ENCODE measurements around the gene RUNX2.

The RUNX2 gene

DNA sequence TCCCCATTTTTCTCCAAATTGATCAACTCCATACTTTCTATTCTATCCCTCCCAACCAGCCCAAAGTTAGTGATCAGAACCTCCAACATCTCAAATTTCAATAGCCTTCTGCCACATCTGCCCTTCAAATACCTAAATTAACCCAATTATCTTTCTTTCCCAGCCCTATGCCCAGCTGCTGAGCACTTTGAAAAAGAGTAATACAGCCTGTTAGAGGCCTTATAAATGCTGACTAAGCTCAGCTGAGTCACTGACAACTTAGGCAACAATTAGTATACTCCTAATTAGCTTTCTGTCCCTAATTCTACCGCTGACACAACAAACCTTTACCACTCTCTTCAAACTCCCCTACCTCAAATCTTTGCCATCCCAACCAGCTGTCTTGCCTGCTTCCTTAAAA lies 23.5 kb downstream of the RUNX2 start:
- DNase-seq, result no peak

DNA sequence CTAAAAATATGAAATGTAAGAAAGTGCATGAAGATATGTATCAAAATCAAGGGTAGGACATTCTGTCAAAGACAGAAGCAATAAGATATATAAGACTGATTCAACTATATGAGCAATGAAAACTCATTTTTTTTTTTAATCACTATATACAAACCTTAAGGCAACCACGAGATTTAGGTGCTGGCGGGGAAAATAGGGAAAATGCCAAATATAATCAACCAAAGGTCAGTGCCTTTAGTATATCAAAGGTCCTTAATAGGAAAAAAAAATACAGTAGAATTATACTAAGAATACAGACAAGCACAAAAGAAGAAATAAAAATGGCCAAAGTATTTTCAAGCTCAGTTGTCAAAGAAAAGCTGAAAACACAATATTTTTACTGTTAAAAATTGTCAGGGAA lies 25.5 kb downstream of the RUNX2 start:
- DNase-seq, result no peak

DNA sequence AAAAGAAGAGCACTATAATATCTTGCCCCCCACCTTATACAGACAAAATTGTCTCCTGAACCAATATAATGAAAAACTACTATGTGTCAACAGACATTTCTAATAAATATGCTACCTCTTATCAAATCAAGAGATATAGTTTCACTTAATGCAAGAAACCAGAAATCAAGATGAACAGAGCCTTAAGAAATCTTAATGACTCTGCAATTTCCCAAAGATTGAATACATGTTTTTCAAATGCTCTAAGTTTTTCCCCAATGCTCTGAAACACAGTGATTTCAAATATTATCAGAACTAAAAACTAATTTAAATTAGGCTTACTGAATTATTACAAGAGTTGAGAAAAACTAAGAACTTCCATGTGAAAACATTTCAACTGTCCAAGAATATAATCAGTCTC lies 36.3 kb downstream of the RUNX2 start:
- no peak for DNase-seq

DNA sequence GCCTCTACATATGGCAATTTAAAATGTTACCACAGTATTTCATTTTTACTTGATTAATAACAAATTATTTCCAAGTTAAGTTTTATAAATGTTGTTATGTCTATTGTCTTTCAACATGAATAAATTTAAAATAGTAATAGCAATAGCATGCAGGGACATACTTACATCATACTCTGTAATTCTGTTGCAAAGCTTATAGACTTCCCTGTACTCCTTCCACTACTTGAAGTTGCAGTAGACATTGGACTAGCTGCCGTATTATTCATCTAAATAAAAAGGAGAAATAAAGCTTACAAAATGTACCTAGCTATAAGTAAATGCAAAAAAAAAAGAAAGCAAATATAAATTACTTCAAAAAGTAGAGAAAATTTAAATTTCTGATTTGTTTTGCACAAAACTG lies 36.9 kb downstream of the RUNX2 start:
- no peak for DNase-seq

DNA sequence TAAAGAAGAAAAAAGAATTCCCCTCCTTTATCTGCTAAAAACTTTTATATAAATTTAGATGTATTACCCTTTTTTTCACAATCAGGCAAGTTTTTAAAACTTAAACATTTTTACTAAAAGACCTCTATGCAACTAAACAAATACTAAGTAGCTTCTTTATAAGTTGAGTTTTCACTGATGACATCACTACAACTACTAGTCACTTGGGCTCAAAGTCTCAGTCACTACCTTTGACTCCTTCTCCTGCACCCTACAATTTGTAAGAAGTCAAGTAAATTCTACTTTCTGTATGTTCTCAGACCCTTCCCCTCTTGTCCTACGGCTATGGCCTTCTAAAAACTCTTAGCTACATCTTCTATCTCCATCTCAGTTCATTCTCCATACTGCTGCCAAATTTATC lies 38.4 kb downstream of the RUNX2 start:
- no peak for DNase-seq

DNA sequence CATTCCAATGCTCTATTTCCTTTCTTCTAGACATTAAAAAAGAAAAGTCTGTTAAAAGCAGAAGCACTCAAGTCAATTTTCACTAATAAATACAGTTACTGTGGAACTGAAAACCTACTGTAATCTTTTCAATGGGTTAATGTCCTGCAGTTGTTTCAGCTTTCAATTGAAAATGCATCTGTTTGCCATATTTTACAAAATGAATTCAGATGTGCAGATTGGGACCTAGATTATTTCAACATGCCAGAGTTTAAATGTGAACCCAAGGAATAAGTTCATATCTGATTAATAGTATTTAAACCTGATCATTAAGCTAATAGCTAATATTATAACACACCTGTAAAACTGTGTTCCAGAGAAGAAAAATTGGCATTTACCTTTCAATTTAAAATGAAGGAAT lies 39.9 kb downstream of the RUNX2 start:
- no peak for DNase-seq

DNA sequence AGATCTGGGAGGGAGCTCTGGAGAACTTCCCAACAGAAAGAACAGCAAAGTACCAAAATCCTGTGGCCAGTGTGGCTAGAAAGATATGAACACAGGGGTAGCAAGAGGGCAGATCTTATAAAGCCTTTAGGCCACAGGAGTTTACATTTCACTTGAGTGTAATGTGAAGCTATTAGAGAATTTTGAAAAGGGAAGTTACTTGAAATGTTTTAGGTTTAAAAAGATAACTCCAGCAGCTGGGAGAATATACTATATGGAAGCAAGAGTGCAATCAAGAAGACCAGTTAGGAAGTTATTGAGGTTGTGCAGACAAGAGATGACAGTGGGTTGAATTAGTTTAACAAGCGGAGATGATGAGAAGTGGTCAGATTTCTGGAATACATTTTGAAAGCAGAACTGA lies 41.7 kb downstream of the RUNX2 start:
- no peak for DNase-seq

DNA sequence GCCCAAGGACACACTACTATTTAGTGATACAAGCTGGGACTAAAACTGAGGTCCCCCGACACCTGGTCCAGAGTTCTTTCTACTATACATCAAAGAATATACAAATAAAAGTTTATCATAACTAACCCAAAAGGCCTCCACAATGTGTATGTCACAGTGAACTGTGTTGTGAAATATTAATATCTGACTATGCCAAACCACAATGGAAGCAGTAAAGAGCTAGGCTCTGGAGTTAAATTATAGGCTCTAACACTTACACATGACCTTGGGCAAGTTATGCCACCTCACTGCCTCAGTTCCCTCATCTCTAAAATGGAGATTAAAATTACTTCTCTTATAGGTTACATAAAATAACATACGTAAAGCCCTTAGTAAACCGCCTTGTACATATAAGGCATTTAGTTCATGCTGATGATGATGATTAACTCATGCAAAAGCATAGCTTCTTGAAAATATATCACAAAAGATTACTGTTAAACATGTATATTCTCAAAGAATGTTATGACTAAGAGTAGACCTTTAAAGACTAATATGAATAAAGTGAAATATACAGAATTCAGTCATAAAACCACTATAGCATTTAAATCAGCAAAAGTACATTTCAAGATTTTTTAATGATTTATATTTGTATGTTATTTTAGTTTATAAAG lies 43.9 kb downstream of the RUNX2 start:
- no peak for DNase-seq

DNA sequence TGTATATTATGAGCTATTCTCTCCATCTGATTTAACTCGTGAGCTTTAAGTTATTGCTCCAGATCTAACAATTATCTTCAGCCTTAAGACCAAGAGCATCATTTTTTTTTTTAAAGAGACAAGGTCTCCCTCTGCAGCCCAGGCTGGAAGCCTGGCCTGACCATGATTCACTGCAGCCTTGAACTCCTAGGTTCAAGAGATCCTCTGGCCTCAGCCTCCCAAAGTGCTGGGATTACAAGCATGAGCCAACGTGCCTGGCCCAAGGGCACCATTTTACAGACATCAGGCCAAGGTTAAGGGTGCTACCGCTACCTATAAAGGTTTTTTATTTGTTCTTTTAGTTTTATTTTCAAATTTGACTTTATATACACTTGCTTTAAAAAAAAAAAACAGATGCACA lies 47.3 kb downstream of the RUNX2 start:
- no peak for DNase-seq

DNA sequence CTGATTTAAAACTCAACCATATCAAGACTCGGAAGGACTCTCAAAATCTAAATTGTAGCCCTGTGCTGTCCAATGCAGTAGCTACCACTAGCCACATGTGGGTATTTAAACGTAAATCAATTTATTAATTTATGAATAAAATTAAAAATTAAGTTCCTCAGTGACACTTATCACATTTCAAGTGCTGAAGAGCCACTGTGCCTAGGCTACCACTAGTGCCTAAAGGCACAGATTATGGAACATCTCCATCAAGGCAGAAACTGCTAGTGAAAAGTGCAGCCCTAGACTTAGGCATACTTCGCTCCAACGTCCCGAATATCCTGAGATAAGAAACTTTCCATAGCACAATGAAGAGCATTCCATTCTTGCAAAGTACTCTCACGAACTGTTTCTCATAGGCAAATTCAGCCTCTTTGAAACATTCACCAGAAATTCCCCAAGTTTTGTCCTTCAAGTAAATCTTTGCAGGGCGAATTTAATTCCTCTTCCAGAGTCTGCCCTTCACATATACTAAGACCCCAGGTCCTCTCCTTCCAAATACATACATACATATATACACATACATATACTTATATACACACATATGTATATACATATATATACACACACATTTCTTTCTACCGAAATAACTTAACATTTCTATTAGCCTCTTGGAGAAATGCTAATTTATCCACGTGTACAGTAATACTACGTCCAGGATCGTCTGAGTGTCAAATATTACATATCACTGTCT lies 48.3 kb downstream of the RUNX2 start:
- DNase-seq, result no peak

DNA sequence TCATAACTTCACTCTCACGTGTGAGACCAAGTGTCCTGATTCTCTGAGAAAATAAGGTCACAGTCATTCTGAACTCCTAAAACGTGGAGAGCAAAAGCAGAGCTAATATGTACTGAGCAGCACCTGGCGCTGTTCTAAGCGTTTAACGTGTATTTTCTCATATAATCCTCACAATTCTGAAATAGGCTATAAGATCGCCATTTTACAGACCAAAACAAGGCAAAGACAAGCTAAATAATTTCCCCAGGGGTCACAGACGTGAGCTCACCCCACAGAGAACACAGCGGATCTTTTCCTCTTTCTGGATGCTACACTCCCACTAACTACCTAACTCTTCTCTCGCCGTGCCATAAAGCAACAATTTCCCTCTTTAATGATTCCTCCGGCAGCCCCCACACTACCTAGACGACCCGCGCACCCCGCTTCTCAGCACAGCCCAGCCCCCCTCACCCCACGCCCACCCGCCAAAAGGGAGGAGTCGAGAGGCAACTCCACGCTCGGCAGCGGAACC lies 49.0 kb downstream of the RUNX2 start:
- DNase-seq, result peak; percentile 28

DNA sequence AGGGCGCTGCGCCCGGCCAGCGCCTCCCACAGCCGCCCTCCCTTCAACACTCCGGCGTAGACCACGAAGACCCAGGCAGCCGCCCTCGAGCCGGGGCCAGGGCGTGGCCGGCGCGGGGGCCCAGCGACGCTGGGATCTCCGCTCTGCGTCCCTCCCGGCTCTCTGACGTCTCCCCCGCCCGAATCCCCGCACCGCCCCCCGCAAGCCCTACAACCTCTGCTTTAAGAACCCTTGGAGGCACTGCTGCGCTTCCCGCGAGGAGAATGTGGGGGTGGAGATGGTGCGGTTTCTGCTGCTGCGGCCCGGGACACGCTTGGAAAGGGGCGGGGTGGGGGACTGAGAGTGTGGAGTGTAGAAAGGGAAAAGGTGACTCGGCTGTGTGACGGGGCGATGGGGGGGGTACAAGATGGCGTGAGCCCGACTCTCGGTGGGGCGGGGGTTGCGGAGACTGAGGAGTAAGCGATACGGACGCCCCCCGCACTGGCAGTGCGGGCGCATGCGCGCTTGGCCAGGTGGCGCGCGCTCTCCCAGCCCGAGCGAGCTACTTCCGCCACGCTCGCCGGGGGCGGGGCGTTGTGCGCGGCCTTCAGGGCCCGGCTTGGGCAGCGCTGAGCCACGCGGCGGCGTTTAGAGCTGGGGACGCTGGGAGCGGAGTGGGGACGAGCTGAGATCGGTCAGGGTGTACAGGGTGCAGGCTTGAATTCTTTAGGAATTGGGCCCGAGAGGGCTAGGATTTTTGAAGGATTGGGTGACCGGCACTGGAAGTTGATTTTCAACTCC lies 49.6 kb downstream of the RUNX2 start, which contains the start of gene SUPT3H:
Gene SUPT3H, minus strand, starts transcription at position 381 of the 780 bp plus-strand sequence.
- DNase-seq, result peak; percentile 46

DNA sequence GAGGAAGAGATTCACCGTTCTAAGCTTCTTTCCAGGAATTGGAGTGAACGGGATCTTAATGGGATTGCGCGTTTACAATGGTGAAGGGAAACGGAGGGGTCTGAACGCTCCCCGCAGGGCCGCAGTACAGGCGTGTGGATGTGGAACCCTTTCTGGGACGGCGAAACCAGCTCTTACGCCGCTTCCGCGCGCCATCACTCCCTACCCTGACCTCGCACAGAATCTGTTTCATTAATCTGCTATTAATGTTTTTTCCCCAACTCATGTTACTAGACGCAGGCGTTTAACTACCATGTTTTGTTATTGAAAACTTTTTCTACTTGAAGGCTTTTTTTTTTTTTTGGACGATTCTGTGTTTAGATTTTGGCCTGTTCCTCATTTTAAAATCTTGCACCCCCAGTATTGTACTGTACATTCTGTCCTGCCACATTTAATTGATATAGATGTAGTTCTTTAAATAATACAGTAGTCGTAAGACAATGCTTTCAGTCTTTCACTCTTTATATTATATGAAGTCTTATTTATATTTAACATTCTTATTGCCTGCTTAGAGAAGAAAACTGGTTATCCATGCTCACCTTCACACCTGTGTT lies 50.3 kb downstream of the RUNX2 start:
- peak; percentile 46 for DNase-seq

DNA sequence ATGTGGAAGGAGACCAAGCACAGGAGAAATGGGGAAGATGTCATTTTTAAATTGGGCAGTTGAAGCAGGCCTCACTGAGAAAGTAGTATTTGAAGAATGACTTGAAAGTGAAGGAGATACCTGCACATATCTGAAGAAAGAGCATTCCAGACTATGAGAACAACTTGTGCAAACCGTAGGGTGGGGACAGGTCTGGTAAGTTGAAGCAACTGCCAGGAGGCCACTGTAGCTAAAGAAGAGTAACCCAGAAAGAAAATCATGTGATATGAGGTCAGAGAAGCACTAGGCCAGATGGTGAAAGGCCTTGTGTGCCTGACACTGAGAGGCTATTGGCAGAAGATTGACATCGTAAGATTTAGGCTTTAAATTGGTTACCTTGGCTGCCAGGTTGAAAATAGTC lies 54.3 kb downstream of the RUNX2 start:
- DNase-seq, result no peak

DNA sequence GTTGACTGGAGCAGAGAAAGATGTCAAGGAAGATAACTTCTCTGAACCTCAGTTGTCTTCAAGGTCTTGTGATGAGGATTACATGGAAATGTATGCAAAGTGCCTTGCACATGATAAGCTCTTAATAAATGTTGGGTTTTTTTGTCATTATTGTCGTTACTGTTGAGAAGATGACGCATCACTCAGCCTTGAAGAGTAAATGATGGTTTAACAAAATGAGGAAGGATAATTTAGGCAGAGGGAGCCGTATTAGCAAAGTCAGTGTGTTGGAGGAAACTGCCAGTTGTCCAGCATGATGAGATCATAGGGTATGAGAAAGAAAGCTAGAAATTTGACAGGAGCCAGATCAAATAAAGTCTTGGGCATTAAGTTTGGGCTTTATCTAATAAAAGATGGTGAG lies 58.4 kb downstream of the RUNX2 start:
- no peak for DNase-seq

DNA sequence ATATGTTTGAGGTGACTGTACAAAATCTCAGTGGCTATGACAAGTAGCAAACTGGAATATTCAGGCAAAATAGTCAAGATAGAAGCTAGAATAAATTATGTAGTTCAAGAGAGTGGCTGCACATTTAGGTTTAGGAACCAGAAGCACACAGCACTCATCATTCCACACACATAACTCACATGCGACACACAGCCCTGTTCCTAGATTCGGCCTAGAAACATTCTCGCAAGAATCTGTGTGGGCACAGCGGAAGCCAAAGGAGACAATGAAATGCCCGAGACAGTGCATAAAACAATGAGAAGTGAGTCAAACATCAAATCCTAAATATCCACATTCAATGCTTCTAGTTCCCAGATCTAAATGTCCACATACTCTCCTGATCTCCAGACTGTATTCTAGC lies 59.1 kb downstream of the RUNX2 start:
- no peak for DNase-seq

DNA sequence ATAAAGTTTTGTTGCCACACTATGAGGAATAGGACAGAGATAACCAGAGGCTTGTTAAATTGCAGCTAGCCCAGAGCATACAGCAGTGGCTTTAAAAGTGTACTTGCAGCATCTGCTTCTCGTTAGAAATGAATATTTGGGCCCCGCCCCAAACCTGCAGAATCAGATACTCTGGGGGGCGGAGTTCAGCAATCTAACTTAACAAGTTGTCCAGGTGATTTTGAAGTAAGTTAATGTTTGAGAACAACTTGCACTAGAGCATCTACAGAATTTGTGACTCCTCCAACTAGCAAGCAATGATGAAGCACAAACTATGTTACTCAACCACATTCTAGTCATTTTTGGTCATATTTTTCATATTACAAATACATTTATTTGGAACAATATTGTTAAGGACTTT lies 60.2 kb downstream of the RUNX2 start:
- DNase-seq, result no peak

DNA sequence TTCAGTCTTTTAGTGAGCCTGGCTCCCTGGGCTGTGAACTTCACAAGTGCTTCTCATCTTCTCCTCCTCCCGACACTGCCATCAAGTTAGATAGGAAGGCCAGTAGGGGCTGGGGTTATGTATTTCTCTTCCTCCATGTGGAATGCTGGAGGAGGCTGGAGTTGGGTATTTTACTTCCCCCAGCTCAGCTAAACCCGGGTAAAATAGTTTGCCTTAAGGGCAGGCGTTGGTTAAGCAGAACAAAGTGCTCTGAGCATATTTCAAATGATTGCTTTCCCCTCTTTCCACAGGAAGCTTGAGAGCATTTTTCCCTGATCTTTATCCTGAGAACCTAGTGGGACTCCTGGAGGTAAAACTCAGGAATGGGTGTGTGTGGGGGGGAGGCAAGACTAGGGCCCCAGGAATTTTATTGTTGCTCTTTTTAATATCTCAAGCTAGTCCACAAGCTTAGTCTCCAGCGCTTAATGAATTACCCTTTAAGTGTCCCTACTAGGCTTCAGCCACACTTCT lies 66.5 kb downstream of the RUNX2 start:
- no peak for DNase-seq

DNA sequence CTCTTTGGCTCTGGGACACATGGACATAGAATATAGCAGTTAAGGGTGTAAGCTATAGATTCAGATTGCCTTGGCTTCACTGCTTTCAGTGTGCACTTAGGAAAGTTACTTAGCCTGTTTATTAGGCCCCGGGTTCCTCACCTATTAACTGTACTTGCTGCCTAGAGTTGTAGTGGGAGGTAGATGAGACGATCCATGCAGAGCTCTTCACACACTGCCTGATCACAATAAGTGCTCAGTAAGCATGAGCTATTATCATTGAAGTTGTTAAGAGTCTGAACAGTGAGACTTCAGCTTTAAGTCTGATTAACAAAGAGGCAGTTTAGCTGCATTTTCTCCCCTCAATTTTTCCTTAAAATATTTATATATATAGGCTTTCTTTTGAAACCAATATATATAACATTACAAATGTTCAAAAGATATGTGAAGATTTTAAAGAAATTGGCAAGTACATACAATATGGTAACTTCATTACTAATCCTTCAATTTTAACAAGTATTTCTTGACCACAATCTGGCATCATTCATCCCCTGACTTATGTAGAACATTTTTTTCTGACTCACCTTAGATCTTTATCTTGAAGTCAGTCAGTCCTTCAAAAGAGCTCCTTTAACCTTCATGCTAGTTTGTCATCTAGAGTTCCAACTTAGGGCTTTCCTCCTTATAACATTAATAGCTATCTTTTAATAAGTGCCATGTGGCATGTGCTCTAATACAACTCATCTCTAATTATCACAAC lies 70.1 kb downstream of the RUNX2 start:
- DNase-seq, result no peak

DNA sequence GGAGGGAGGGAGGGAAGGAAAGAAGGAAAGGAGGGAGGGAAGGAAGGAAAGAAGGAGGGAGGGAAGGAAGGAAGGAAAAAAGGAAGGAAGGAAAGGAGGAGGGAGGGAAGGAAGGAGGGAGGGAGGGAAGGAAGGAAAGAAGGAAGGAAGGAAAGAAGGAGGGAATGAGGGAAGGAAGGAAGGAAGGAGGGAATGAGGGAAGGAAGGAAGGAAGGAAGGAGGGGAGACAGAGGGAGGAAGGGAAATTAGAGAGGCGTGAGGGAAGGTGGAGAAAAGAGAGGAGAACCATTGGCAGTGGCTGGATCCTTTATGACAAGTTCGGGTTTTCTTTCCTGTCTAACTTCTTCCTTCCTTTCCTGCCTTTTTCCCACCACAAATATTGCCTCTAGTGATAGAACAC lies 71.9 kb downstream of the RUNX2 start:
- no peak for DNase-seq

DNA sequence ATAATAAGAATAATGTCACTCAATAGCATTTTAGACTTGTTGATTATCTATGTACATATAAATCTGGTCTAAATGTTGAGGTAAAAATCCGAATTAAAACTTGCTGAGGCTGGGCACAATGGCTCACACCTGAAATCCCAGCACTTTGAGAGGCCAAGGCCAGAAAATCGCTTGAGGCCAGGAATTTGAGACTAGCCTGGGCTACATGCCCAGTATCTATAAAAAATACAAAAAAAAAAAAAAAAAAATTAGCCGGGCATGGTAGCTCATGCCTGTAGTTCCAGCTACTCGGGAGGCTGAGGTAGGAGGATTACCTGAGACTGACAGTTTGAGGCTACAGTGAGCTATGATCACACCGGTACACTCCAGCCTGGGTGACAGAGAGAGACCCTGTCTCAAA lies 83.8 kb downstream of the RUNX2 start:
- DNase-seq, result no peak

DNA sequence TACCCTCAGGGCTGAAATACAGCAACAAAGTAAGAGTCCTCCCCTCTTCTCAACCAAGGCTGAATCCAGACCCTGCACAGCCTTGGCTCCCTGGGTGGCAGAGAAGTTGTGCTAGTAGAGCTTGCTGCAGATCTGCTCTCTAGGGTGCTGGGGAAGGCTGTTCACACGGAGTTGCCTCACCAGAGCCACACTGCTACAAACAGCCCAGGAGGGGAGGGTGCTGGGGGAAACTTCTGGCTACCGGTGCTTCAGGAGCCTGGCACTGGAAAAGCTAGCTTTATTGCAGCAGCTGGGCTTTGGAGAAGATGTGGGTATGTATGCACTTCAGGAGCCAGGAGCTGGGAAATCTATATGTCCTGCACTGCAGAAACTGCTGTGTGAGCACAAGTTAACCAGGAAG lies 87.2 kb downstream of the RUNX2 start:
- no peak for DNase-seq
